ENCODE measurements around the gene BSND. TPM values are rescaled to one million over a fixed set of nuclear protein-coding genes. Genes with fewer than 3 reads are reported as not detected.

The BSND gene
- total RNA-seq, 1 donor from 2014 or later, result not detected

DNA sequence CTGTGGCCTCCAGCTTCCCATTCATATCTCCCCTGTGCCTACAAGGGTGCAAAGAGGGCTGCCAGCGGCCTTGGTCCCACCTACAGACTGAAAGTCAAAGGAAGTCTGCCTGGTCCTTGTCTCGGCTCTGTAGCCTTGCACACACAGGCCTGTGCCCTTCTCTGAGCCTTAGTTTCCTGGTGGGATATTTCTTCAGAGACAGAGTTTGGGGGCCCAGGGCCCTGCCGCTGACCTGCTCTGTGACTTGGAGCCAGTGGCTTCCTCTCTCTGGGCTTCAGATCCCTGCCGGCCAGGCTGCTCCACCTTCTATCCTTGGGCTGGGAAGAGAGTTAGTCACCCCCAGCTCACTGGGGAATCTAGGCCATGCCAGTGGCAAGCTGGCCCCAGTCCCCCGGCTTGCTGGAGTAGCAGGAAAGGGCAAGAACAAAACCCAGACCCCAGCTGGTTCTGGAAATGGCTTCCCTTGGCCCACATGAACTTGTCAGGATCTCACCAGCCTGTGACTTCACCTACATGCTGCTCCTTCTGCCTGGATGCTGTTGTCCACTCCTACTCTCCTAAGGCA is 19.3 kb upstream of the BSND start:
- Mint-ChIP-seq H3K27ac (no peak overlapping the region), H3K4me1 (ENCODE audit: low read depth) (no peaks in the 10 kb centered on the region), H3K9me3 (no peaks in the 10 kb centered on the region), H3K36me3 (ENCODE audit: low read depth) (no peaks in the 10 kb centered on the region), H3K27me3 (ENCODE audit: insufficient read depth) (peaks cover 47% of the 10 kb centered on the region), H3K4me3 (no peak overlapping the region)
- intact Hi-C loops (cut with micrococcal nuclease), result no loop called here
- no peak for DNase-seq (ENCODE audit: low spot score)

DNA sequence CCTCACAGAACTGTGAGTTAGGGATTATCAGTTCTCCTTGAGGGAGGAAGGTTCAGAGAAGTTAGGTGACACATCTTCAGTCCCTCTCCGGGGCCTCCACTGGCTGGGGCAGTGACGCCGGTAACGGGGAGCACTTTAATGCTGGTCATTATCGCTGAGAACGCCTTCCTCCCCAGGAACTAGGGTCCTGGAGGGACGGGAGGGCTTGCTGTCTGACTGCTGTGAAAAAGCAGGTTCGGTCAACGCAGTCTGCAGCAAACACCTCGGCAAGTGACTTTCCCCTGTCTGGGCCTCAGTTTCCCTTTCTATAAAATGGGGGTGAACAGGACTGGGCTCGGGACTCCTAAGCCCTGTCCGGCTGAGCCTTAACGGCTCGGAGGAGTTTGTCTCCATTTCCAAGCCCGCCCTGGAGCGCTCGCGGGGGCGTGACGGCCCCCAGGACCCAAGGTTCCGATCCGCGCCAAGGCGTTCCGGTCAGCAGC is 18.6 kb upstream of the BSND start:
- no peaks in the 10 kb centered on the region for H3K4me1 Mint-ChIP-seq (ENCODE audit: low read depth)
- intact Hi-C loops (cut with micrococcal nuclease), result no loop called here
- no peak for DNase-seq (ENCODE audit: low spot score)
- H3K4me3 Mint-ChIP-seq, result no peak overlapping the region
- H3K9me3 Mint-ChIP-seq, result no peaks in the 10 kb centered on the region
- peaks cover 46% of the 10 kb centered on the region for H3K27me3 Mint-ChIP-seq (ENCODE audit: insufficient read depth)
- no peaks in the 10 kb centered on the region for H3K36me3 Mint-ChIP-seq (ENCODE audit: low read depth)
- H3K27ac Mint-ChIP-seq, result no peak overlapping the region

DNA sequence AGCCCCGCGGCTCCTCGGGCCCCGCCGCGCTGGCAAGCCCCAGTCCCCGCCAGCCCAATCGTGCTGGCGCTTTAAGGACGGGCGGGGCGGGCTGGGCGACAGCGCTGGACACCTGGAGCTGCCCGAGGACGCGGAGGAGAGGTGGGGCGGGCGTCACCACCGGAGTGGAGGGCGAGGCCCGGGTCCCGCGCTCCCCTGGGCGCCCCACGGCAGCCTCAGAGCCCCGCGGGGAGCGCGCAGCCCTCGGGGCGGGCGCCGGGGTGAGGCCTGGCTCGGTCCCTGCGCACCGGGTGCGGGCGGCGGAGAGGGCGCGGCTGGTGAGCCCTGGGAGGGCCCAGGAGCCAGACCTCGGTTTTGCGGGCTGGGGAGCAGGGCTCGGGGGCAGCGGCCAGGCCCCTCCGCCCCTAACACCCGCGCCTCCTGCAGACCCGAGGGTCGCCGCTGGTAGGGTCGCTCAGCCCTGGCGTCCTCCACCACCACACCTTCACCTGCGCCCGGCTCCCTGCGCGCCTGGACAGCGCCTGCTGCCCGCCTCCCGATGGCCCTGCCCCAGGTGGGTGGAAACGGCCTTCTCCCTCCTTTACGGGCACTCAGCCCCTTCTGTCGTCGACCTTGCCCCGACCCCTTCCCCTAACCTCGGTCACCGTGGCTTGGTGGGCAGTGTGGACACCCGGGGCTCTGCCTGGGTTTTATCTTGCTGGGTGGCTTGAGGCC is 18.0 kb upstream of the BSND start, which contains the start of gene TMEM61:
TMEM61 (plus strand) TSS at position 101 of the 714 bp plus-strand sequence; CDS start at position 539, 438 bp downstream.
- H3K9me3 Mint-ChIP-seq, result no peaks in the 10 kb centered on the region
- H3K4me1 Mint-ChIP-seq (ENCODE audit: low read depth), result no peaks in the 10 kb centered on the region
- DNase-seq (ENCODE audit: low spot score), result no peak
- H3K36me3 Mint-ChIP-seq (ENCODE audit: low read depth), result no peaks in the 10 kb centered on the region
- H3K27me3 Mint-ChIP-seq (ENCODE audit: insufficient read depth), result peaks cover 40% of the 10 kb centered on the region
- no peak within 1 kb of the TSS for H3K27ac Mint-ChIP-seq
- no peak within 1 kb of the TSS for H3K4me3 Mint-ChIP-seq
- intact Hi-C loops (cut with micrococcal nuclease), result no loop called here

DNA sequence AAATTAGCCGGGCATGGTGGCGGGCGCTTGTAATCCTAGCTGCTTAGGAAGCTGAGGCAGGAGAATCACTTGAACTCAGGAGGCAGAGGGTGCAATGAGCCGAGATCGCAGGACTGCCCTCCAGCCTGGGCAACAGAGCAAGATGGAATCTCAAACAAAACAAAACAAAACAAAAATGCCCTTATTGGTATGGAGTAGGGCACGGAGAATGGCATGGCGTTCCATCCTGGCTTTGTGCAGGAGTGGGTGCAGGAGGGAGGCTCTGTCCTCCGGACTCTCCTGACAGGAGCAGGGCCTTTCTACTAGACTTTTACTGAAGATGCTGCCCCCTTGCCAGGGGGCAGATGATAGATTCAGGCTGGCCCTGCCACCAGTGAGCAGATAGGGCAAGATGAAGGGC is 17.3 kb upstream of the BSND start:
- peaks cover 39% of the 10 kb centered on the region for H3K27me3 Mint-ChIP-seq (ENCODE audit: insufficient read depth)
- H3K36me3 Mint-ChIP-seq (ENCODE audit: low read depth), result no peaks in the 10 kb centered on the region
- no peaks in the 10 kb centered on the region for H3K9me3 Mint-ChIP-seq
- no peak overlapping the region for H3K27ac Mint-ChIP-seq
- no peaks in the 10 kb centered on the region for H3K4me1 Mint-ChIP-seq (ENCODE audit: low read depth)
- no peak for DNase-seq (ENCODE audit: low spot score)
- intact Hi-C loops (cut with micrococcal nuclease), result no loop called here
- H3K4me3 Mint-ChIP-seq, result no peak overlapping the region

DNA sequence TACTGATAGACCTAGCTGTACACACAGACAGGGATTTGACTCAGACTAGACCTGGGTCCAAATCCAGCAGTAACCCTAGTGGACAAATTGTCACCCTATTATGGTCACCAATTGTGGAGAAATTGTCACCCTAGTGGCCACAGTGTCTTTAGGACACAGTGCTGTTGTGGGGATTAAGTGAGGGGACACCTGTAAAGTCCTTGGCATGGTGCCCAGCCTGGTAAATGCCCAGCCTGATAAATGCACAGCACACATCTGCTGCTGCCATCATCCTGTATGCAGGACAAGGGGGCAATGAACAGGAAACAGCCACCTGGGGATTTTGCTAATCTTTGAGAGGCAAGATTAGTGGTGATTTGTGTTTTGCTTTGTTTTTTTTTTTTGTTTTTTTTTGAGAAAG is 16.0 kb upstream of the BSND start:
- intact Hi-C loops (cut with micrococcal nuclease), result no loop called here
- Mint-ChIP-seq H3K36me3 (ENCODE audit: low read depth) (no peaks in the 10 kb centered on the region), H3K4me3 (no peak overlapping the region), H3K4me1 (ENCODE audit: low read depth) (no peaks in the 10 kb centered on the region), H3K9me3 (no peaks in the 10 kb centered on the region), H3K27me3 (ENCODE audit: insufficient read depth) (peaks cover 36% of the 10 kb centered on the region), H3K27ac (no peak overlapping the region)
- no peak for DNase-seq (ENCODE audit: low spot score)

DNA sequence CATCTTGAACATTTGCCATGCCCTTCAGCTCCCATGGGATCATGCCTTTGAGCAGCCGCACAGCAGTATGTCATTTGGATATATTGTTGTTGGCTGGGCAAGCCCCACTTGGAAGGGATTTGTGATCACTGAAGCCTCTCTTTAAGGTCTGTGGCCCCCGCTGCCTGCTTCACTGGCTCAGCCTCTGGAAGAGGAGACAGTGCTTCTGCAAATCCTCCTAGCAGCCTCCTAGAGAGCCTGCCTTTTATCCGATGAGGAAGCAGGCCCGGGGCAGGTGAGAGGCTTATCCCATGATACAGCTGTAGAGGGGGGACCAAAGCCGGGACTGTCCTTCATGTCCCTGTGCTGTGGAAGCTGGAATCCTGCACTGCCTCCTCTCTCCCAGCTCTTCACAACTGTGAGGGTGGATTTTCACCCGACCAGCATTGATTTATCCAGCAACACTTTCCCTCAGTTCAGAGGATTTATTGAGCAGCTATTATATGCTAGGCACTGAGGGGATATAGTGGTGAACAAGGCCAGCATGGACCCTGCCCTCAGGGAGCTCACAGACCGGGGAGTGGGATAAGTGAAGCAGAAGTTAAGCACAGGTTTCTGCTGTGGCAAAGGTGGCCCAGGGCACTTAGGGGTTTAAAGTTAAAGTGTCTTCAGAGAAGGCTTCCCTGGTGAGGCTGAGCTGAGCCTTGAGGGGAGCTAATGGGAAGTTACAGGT is 14.4 kb upstream of the BSND start:
- no peaks in the 10 kb centered on the region for H3K9me3 Mint-ChIP-seq
- no peak for DNase-seq (ENCODE audit: low spot score)
- H3K4me1 Mint-ChIP-seq (ENCODE audit: low read depth), result no peaks in the 10 kb centered on the region
- no peak overlapping the region for H3K27ac Mint-ChIP-seq
- intact Hi-C loops (cut with micrococcal nuclease), result no loop called here
- no peak overlapping the region for H3K4me3 Mint-ChIP-seq
- H3K36me3 Mint-ChIP-seq (ENCODE audit: low read depth), result no peaks in the 10 kb centered on the region
- peaks cover 27% of the 10 kb centered on the region for H3K27me3 Mint-ChIP-seq (ENCODE audit: insufficient read depth)

DNA sequence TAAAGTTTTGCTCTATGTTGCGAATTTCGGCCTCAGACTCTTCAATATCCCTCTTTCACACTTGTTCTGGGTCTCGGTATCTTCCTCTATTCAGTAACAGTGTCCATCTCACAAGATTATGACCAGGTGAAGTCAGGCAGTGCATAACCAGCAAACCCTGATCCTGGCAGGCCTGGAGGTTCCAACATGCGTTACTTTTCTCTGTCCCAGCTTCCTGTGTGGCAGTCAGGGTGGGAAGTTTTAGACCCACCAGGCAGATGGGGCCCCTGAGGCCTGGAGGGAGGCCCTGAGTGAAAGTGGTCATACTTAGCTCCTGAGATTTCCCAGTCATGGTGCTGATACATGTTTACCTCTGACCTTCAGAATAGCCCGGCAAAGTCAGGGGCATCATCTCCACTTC is 13.2 kb upstream of the BSND start:
- H3K4me3 Mint-ChIP-seq, result no peak overlapping the region

DNA sequence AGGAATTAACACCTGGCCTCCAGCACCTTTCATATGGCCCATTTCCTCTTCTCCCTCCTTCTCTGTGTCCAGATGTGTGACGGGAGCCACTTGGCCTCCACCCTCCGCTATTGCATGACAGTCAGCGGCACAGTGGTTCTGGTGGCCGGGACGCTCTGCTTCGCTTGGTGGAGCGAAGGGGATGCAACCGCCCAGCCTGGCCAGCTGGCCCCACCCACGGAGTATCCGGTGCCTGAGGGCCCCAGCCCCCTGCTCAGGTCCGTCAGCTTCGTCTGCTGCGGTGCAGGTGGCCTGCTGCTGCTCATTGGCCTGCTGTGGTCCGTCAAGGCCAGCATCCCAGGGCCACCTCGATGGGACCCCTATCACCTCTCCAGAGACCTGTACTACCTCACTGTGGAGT is 12.7 kb upstream of the BSND start:
- no peak overlapping the region for H3K27ac Mint-ChIP-seq
- H3K4me1 Mint-ChIP-seq (ENCODE audit: low read depth), result no peaks in the 10 kb centered on the region
- no peak for DNase-seq (ENCODE audit: low spot score)
- no peaks in the 10 kb centered on the region for H3K36me3 Mint-ChIP-seq (ENCODE audit: low read depth)
- H3K4me3 Mint-ChIP-seq, result no peak overlapping the region
- intact Hi-C loops (cut with micrococcal nuclease), result loop anchor here (1.0 kb wide), 1 partner anchor 21 kb away; no protein-coding TSS in a partner anchor
- H3K9me3 Mint-ChIP-seq, result no peaks in the 10 kb centered on the region
- H3K27me3 Mint-ChIP-seq (ENCODE audit: insufficient read depth), result peaks cover 18% of the 10 kb centered on the region

More for the DNA sequence above, 13.2 kb upstream of the BSND start:
- intact Hi-C loops (cut with micrococcal nuclease), result no loop called here
- Mint-ChIP-seq H3K27me3 (ENCODE audit: insufficient read depth) (peaks cover 19% of the 10 kb centered on the region), H3K4me1 (ENCODE audit: low read depth) (no peaks in the 10 kb centered on the region), H3K27ac (no peak overlapping the region), H3K36me3 (ENCODE audit: low read depth) (no peaks in the 10 kb centered on the region), H3K9me3 (no peaks in the 10 kb centered on the region)
- DNase-seq (ENCODE audit: low spot score), result no peak

DNA sequence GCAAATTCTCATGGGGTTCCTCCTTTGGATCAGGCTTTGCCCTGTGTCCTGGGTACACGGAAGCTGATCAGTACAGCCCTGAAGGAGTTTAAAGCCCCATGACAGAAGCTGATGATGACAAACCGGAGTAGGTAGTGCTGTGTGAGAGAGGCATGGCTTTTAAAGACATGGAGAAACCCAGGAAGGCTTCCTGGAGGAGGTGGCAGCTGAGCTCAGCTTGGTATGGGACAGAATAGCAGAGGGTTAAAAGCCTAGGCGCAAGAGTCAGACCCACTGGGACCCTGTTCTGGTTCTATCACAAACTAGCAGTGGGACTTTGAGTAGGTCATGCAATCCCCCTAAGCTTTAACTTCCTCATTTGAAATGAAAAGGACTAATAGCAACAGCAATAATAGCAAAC is 12.2 kb upstream of the BSND start:
- Mint-ChIP-seq H3K9me3 (no peaks in the 10 kb centered on the region), H3K27ac (no peak overlapping the region), H3K4me1 (ENCODE audit: low read depth) (no peaks in the 10 kb centered on the region), H3K27me3 (ENCODE audit: insufficient read depth) (peaks cover 13% of the 10 kb centered on the region), H3K4me3 (no peak overlapping the region), H3K36me3 (ENCODE audit: low read depth) (no peaks in the 10 kb centered on the region)
- no peak for DNase-seq (ENCODE audit: low spot score)
- intact Hi-C loops (cut with micrococcal nuclease), result loop anchor here (1.0 kb wide), 1 partner anchor 21 kb away; no protein-coding TSS in a partner anchor

DNA sequence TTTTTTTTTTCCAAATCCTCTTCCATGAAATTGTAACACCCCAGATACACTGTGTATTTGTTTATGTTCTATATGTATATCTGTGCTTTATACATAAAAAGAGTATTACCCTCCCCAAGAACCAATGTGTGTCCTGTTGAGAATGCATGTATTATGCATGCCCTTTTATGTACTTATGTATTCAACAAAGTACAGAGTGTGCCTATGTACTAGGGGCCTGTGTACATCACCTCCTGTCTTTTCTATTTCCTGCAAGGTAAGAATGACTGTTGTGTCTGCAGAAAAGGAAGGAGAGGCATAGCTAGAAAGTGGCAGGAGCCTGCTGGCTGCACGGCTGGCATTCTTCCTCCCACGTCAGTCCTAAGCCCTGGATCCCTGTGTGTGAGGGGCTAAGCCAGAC is 11.3 kb upstream of the BSND start:
- H3K27ac Mint-ChIP-seq, result no peak overlapping the region
- intact Hi-C loops (cut with micrococcal nuclease), result no loop called here
- no peaks in the 10 kb centered on the region for H3K4me1 Mint-ChIP-seq (ENCODE audit: low read depth)
- peaks cover 8% of the 10 kb centered on the region for H3K27me3 Mint-ChIP-seq (ENCODE audit: insufficient read depth)
- no peak for DNase-seq (ENCODE audit: low spot score)
- no peaks in the 10 kb centered on the region for H3K36me3 Mint-ChIP-seq (ENCODE audit: low read depth)
- H3K4me3 Mint-ChIP-seq, result no peak overlapping the region
- H3K9me3 Mint-ChIP-seq, result no peaks in the 10 kb centered on the region

DNA sequence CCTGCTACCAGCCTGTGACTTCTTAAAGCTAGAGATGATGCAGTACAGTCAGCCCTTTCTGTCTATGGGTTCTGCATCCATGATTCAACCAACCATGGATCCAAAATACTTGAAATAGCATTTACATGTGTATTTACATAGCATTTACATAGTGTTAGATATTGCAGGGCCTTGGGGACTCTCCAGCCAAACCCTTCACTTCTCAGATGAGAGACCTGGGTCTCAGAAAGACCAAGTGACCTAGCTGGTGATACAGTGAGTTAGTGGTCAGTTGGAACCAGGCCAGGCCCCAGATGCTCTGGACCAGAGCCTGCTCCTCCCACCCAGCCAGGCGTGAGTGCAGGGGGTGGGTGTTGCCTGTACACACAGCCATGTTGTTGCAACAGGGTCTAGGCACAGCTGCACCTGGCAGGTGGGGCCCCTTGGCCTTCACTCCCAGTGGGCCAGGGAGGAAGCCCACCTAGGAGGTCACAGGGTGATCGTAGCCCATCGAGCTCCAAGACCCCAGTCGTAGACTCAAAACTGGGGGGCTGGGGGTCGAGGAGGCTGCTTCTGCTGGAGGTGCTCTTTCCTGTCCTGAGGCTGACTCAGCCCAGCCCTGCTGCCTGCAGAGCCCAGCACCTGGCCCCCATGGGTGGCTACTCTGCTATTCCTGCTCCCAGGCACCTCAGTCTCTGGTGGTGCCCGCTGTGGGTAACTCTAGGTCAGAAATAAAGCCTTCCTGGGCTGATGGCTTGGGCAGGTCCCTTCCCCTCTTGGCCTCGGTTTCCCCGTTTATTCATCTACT is 10.6 kb upstream of the BSND start:
- H3K9me3 Mint-ChIP-seq, result no peaks in the 10 kb centered on the region
- H3K27me3 Mint-ChIP-seq (ENCODE audit: insufficient read depth), result peaks cover 6% of the 10 kb centered on the region
- no peak overlapping the region for H3K4me3 Mint-ChIP-seq
- H3K27ac Mint-ChIP-seq, result no peak overlapping the region
- no peak for DNase-seq (ENCODE audit: low spot score)
- no peaks in the 10 kb centered on the region for H3K36me3 Mint-ChIP-seq (ENCODE audit: low read depth)
- H3K4me1 Mint-ChIP-seq (ENCODE audit: low read depth), result no peaks in the 10 kb centered on the region
- intact Hi-C loops (cut with micrococcal nuclease), result no loop called here

DNA sequence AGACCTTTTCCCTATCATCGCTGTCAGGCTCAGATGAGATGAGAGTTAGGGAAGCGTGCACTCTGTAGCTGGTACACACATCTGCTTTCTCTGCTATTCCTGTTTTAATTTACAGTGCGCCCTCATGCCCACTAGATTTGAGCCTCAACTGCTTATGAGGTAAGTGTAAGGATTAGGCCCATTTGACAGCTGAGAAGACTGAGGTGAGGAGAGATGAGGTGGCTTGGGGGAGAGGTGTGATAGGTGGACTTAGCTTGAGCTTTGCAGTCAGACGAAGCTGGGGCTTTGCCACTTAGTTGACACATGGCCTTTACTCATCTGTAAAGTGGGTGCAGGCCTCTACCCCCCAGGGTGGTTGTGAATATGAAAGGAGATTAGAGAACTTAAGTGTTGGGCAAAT is 9.8 kb upstream of the BSND start:
- H3K4me3 Mint-ChIP-seq, result no peak overlapping the region
- H3K27ac Mint-ChIP-seq, result no peak overlapping the region
- peaks cover 4% of the 10 kb centered on the region for H3K27me3 Mint-ChIP-seq (ENCODE audit: insufficient read depth)
- intact Hi-C loops (cut with micrococcal nuclease), result no loop called here
- no peaks in the 10 kb centered on the region for H3K9me3 Mint-ChIP-seq
- no peaks in the 10 kb centered on the region for H3K36me3 Mint-ChIP-seq (ENCODE audit: low read depth)
- no peaks in the 10 kb centered on the region for H3K4me1 Mint-ChIP-seq (ENCODE audit: low read depth)
- DNase-seq (ENCODE audit: low spot score), result no peak

All from activated T-helper 1 cell treated with anti-CD3 and anti-CD28 coated beads, Interleukin-12 subunit alpha, Interleukin-12 subunit beta, Interleukin-2, Interleukin-4 antibody, amounts not matched to agents 30 ng/mL and 10 ng/mL and 1 ng/mL, durations not matched to agents 14 hours and 24 hours and 36 hours (primary cell).